Islet of Langerhans (tissue), 1 donor: ENCODE results near the gene EYS.
"Not testable (repeated sequence)": the region's sequence is repeated elsewhere in the genome, so short reads cannot be mapped to it uniquely, and the experiment has no call there.

Experiments used
- FAIRE-seq: peaks from one replicate; lab custom pipeline; 2011; peaks lifted over from hg19 to GRCh38; lab: Jason Lieb, UNC

The EYS gene

GRCh38 chr6:64037427-64037826, 1669.6 kb downstream of the EYS start:
- no peak for FAIRE-seq

GRCh38 chr6:64034910-64035655, 1671.9 kb downstream of the EYS start:
- no peak for FAIRE-seq

GRCh38 chr6:64034291-64034690, 1672.7 kb downstream of the EYS start:
- no peak for FAIRE-seq

GRCh38 chr6:64030950-64031618, 1675.9 kb downstream of the EYS start:
- FAIRE-seq: not testable (repeated sequence)

- no peak for FAIRE-seq
These were observed 1683.3 kb downstream of the EYS start for GRCh38 chr6:64023693-64024092.

- no peak for FAIRE-seq
These were observed 1692.4 kb downstream of the EYS start for GRCh38 chr6:64014595-64014994.

- FAIRE-seq: peak; percentile 81
These were observed 1694.0 kb downstream of the EYS start for GRCh38 chr6:64013011-64013410.

- peak; percentile 92 for FAIRE-seq
These were observed 1694.5 kb downstream of the EYS start for GRCh38 chr6:64012351-64013001.

- no peak for FAIRE-seq
These were observed 1696.4 kb downstream of the EYS start for GRCh38 chr6:64010666-64011065.

- FAIRE-seq: no peak
These were observed 1697.0 kb downstream of the EYS start for GRCh38 chr6:64010010-64010409.

GRCh38 chr6:64006246-64006645, 1700.8 kb downstream of the EYS start:
- FAIRE-seq: no peak

GRCh38 chr6:64000818-64001491, 1706.1 kb downstream of the EYS start:
- FAIRE-seq: no peak

GRCh38 chr6:63999613-64000012, 1707.4 kb downstream of the EYS start:
- FAIRE-seq: no peak

GRCh38 chr6:63998991-63999390, 1708.0 kb downstream of the EYS start:
- no peak for FAIRE-seq

- no peak for FAIRE-seq
These were observed 1709.3 kb downstream of the EYS start for GRCh38 chr6:63997734-63998133.

GRCh38 chr6:63997221-63997620, 1709.8 kb downstream of the EYS start:
- no peak for FAIRE-seq

- FAIRE-seq: no peak
These were observed 1721.8 kb downstream of the EYS start for GRCh38 chr6:63985223-63985622.

GRCh38 chr6:63975699-63976098, 1731.3 kb downstream of the EYS start:
- no peak for FAIRE-seq

- FAIRE-seq: no peak
These were observed 1738.4 kb downstream of the EYS start for GRCh38 chr6:63968650-63969049.

- FAIRE-seq: no peak
These were observed 1742.7 kb downstream of the EYS start for GRCh38 chr6:63964366-63964765.

- no peak for FAIRE-seq
These were observed 1743.2 kb downstream of the EYS start for GRCh38 chr6:63963769-63964315.

GRCh38 chr6:63953336-63954021, 1753.5 kb downstream of the EYS start:
- FAIRE-seq: not testable (repeated sequence)
